Naive thymus-derived CD8-positive, alpha-beta T cell (primary cell): Measurements from ENCODE around the gene MADCAM1. TPM values are rescaled to one million over a fixed set of nuclear protein-coding genes. Genes with fewer than 3 reads are reported as not detected.
"Not testable (repeated sequence)": the region's sequence is repeated elsewhere in the genome, so short reads cannot be mapped to it uniquely, and the experiment has no call there.

Experiments used
- ATAC-seq, 2 donors: fragments of 150-1000 bp; cut with Tn5 transposase in 1 of 2; sonication (Bioruptor Pico), chemical (Tn5 transposase) in 1 of 2; 1 replicate in 1 of 2; 2 replicates in 1 of 2; pipeline ENCODE4 v1.10.0; 2021; ENCODE audit warnings: mild to moderate bottlenecking in 2 of 2, moderate library complexity in 2 of 2
- POLR2A ChIA-PET: fragments of 350-600 bp; sonication (Branson Sonifier 250); formaldehyde crosslinking; loops from one replicate; lab custom pipeline; 2021; ENCODE audit warnings: antibody characterized with exemption; lab: Charles Lee
- DNase-seq, 10 donors: peaks; one replicate each; pipeline versions ENCODE4 v3.0.0 to v3.0.0-alpha.2; 2020 to 2022
- H3K27ac Mint-ChIP-seq, 10 donors: one replicate each; pipeline ENCODE4 v1.8.0; 2020 to 2022; ENCODE audit warnings: mild to moderate bottlenecking in 10 of 10, mixed read lengths in 10 of 10, moderate library complexity in 4 of 10, inconsistent platforms in 1 of 10
- H3K27me3 Mint-ChIP-seq, 5 donors: one replicate each; pipeline ENCODE4 v1.8.0; 2021 to 2022; ENCODE audit warnings: mixed read lengths in 5 of 5
- H3K36me3 Mint-ChIP-seq, 3 donors: one replicate each; pipeline ENCODE4 v1.8.0; 2020 to 2022; ENCODE audit warnings: mixed read lengths in 3 of 3, mild to moderate bottlenecking in 2 of 3, inconsistent platforms in 1 of 3
- H3K4me1 Mint-ChIP-seq, 4 donors: one replicate each; pipeline ENCODE4 v1.8.0; 2021 to 2022; ENCODE audit warnings: mixed read lengths in 4 of 4
- H3K4me3 Mint-ChIP-seq, 10 donors: one replicate each; pipeline ENCODE4 v1.8.0; 2020 to 2022; ENCODE audit warnings: mild to moderate bottlenecking in 10 of 10, mixed read lengths in 10 of 10, moderate library complexity in 6 of 10, inconsistent platforms in 1 of 10
- H3K9me3 Mint-ChIP-seq, 9 donors: one replicate each; pipeline ENCODE4 v1.8.0; 2020 to 2022; ENCODE audit warnings: mixed read lengths in 9 of 9, mild to moderate bottlenecking in 3 of 9, inconsistent platforms in 1 of 9, moderate library complexity in 1 of 9
- polyA plus RNA-seq, 3 donors: library from polyadenylated mRNA; unstranded; fragments of 300-500 nt; fragmentation: Illumina TruSeq; gene quantifications; one replicate each; pipeline ENCODE4 v1.2.3, GENCODE V29; 2021
- total RNA-seq, 8 experiments: library from RNA in 2 of 8; stranded (reverse) in 2 of 8; gene quantifications; one replicate each; pipeline ENCODE4 v1.2.3 and lab custom pipeline; 2021 to 2026

The MADCAM1 gene
- total and polyA plus RNA-seq, 5 experiments from 2014 or later: 0.17 to 1.2 (median 0.33) TPM

DNA sequence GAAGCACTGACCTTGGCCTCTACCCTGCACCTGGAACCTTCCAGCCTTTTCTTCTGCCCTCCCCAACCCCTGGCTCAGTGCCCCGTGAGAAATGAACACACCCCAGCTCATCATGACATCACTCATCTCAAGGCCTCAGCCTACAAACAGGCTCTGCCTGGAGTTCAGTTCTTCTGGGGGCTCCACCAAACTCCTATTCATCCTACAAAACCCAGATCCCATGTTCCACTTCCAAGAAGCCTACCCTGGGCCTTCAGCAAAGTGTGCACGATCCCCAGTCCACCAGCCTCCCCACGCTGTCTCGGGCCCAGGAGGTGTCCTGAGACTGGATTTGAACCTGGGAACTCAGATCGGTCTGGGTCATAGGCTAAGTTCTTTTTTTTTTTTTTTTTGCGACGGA is 26.5 kb upstream of the MADCAM1 start:
- ATAC-seq (no peak), DNase-seq (no peak)
- no peaks in the 10 kb centered on the region for H3K4me1 Mint-ChIP-seq
- no peaks in the 10 kb centered on the region for H3K36me3 Mint-ChIP-seq
- H3K27me3 Mint-ChIP-seq: peaks cover 0 to 8% (median 3%) of the 10 kb centered on the region in 5 donors
- no peak overlapping the region for H3K4me3 Mint-ChIP-seq
- H3K27ac Mint-ChIP-seq: peak overlapping the region in 1 of 10 donors; percentile 82
- POLR2A ChIA-PET: no interaction called here
- H3K9me3 Mint-ChIP-seq: peaks cover 0 to 4% (median 0%) of the 10 kb centered on the region in 9 donors

DNA sequence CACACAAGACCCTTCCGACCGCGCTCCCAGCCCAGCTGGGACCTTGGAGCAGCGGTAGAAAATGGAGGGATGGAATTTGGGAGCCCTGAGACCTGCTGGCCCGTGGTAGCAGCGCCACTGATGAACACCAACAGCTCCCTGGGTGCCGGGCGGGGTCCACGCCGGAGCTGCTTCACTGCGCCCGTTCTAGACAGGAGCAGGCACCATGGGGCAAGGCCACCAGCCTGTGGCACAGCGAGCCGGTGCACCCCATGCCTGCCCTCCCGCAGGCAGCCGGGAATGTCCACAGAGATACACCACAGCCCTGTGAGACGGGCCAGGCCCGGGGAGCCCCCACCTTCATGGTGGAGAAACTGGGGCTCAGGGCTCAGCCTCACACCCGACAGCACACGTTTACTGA is 25.6 kb upstream of the MADCAM1 start:
- ATAC-seq: no peak

DNA sequence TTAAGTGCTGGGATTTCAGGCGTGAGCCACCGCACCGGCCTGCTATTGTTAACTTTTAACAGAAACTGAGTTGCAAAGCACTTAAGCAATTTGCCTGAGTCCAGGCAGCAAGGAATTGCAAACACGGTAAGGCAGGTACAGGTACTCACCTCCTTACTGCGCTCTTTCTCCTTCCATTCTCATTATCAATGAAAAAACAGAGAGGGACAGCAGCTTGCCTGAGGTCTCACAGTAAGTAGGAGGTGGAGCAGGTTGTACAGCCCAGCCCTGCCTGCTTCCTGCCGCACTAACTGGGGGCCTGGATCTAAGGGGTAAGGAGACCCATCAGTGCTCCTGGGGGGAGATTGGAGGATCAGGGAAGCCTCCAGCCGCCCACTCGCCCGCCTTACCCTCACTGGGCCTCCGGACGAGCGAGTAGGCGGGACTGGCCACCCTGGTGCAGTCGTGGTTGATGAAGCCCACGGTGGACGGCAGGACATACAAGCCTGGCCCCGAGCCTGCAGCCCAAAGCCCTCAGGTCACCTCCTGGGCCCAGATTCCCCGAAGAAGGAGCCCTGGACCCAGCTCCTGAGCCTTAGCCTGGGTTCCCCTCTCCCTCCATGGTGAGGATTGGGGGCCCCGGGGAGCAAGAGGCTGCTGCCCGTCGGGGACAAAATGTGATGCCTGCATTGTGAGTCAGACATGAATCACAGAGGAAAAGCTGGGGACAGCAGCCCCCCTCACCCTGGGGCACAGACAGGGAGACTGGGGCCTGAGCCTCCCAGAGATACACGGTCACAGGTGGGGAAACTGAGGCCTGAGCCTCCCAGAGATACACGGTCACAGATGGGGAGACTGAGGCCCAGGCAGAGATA is 24.1 kb upstream of the MADCAM1 start:
- no peaks in the 10 kb centered on the region for H3K4me1 Mint-ChIP-seq
- no peak for ATAC-seq
- H3K9me3 Mint-ChIP-seq: no peaks in the 10 kb centered on the region
- POLR2A ChIA-PET: no interaction called here
- H3K27me3 Mint-ChIP-seq: peaks cover 0 to 18% (median 6%) of the 10 kb centered on the region in 5 donors
- no peak overlapping the region for H3K4me3 Mint-ChIP-seq
- DNase-seq: no peak
- no peaks in the 10 kb centered on the region for H3K36me3 Mint-ChIP-seq
- H3K27ac Mint-ChIP-seq: peak overlapping the region in 1 of 10 donors; percentile 43

More for the DNA sequence above, 25.6 kb upstream of the MADCAM1 start:
- no peaks in the 10 kb centered on the region for H3K4me1 Mint-ChIP-seq
- peaks cover 0 to 17% (median 6%) of the 10 kb centered on the region in 5 donors for H3K27me3 Mint-ChIP-seq
- no peak overlapping the region for H3K27ac Mint-ChIP-seq
- no peaks in the 10 kb centered on the region for H3K36me3 Mint-ChIP-seq
- DNase-seq: no peak
- no peaks in the 10 kb centered on the region for H3K9me3 Mint-ChIP-seq
- no peak overlapping the region for H3K4me3 Mint-ChIP-seq
- POLR2A ChIA-PET: no interaction called here

DNA sequence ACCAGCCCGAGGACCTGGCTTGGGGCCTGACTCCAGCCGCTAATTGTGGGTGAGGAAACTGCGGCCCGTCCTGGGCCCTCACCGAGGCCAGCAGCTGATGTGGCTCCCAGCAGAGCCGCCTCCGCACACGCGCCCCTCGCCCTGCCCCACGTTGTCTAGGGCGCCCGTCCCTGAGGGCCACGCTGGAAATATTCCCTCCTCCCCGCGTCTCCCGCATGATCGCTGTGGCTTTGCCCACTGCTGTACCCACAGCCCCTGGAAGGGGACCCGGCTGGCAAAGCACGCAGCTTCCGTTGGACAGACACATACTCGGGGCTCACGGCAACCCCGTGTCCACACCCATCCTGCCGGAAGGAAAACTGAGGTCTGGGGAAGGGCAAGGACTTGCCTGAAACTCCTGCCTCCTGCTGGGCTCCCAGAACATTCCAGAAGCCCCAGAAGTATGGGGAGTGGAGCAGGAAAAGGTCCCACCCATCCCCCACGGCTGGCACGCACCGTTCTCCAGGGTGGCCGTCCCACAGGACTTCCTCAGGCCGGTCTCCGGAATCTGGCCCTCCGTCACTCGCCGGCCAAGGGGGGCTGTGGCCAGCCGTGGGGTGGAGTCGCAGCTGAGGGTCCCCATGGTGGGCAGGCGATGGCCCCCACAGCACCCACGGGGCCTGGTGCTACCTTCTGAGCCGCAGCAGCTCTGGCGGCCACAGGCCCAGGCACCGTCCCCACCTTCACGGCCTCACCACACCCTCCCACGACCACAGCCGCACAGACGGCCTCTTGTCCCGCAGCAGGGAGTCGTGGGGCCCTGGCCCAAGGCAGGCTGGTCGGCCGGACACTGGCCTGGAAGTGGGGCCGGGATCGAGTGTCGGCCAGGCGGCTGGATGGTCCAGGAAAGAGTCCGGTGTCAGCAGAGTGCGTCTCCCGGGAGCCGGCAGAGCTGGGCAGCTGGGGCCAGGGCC is 21.9 kb upstream of the MADCAM1 start:
- Mint-ChIP-seq H3K27ac (no peak overlapping the region), H3K9me3 (peaks cover 0 to under 1% (median 0%) of the 10 kb centered on the region in 9 donors), H3K4me3 (no peak overlapping the region), H3K27me3 (peaks cover 0 to 18% (median 6%) of the 10 kb centered on the region in 5 donors), H3K36me3 (no peaks in the 10 kb centered on the region), H3K4me1 (no peaks in the 10 kb centered on the region)
- DNase-seq (no peak), ATAC-seq (no peak)
- POLR2A ChIA-PET: no interaction called here

DNA sequence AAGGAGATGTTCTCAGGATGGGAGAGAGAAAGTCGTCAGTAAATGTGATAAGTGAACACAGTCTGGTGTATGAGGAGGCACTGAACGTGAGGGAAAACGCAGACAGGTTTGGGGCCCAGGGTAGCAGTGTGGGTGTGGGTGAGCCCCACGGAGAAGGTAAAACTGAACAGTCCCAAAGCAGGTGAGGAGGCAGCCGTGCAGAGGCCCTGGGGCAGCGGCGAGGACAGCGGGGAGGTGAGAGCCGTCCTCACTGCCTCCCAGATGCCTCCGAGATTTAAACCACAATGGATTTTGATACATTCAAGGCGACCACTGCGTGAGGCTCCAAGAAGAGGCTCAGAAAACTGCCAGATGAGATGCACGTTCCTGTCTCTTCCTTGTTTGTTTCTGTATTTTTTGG is 20.9 kb upstream of the MADCAM1 start:
- Mint-ChIP-seq H3K27ac (peak overlapping the region in 1 of 10 donors; percentile 10), H3K27me3 (peaks cover 0 to 18% (median 6%) of the 10 kb centered on the region in 5 donors), H3K36me3 (no peaks in the 10 kb centered on the region), H3K9me3 (peaks cover 0 to 8% (median 4%) of the 10 kb centered on the region in 9 donors), H3K4me1 (peaks cover 5 to 9% (median 6%) of the 10 kb centered on the region in 4 donors), H3K4me3 (no peak overlapping the region)
- ATAC-seq (no peak), DNase-seq (no peak)
- POLR2A ChIA-PET: interaction anchor here (0.6 kb wide), 1 partner anchor 55 kb away, joined by 3 read pairs; no protein-coding TSS in a partner anchor

DNA sequence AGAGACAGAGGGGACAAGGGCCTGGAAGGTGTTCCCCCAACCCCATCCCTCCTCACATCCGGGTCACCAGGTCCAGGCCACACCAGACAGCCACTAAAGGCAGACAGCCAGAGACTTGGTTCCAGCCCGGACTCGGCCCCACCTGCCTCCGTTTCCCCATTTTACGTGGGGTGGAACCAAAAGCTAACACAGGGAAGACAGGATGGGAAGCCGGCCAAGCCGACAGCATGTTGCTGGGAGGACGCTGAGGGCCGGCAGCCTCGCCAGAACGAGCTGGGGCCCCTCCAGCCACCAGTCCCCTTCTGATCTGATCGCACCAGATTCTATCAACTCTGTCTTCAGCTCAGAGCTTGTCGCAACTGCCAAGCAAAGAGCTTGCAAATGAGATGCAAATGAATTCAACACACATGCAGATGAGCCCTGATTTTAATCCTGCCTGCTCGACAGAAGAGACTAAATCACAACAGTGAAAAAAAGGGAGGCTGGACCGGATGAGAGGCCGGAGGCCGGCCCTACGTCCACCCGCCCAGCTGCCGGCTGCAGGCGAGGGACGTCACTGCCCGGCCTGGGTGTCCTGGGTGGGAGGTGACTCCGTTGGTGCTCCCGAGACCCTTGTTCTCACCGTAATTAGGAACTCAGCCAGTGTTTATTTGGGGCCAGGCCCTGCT is 17.9 kb upstream of the MADCAM1 start:
- no peak for ATAC-seq
- Mint-ChIP-seq H3K4me1 (peaks cover 7 to 19% (median 13%) of the 10 kb centered on the region in 4 donors), H3K27ac (no peak overlapping the region)

DNA sequence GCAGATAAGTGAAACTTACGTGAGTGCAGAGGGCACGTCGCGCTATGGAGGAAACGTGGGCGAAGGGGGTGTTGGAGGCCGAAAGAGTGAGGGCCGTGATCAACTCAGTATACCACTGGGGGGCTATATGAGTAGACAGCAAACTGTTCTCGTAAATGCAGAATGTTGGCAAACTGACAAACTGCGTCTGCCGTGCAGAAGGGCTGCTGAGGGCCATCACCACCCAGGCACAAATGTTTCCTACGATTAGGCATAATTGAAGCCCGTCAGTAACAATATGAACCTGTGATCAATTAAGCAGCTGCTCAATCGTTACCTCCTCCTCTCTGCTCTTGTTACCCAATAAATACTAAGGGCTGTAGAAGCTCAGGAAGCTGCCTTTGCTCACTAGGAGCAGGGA is 17.3 kb upstream of the MADCAM1 start:
- ATAC-seq (no peak), DNase-seq (no peak)
- POLR2A ChIA-PET: interaction anchor here (0.7 to 1.2 kb wide), 3 partner anchors 10 to 28 kb away, joined by 3 read pairs; no protein-coding TSS in a partner anchor
- peaks cover 5 to 17% (median 8%) of the 10 kb centered on the region in 5 donors for H3K27me3 Mint-ChIP-seq
- no peaks in the 10 kb centered on the region for H3K36me3 Mint-ChIP-seq
- H3K4me1 Mint-ChIP-seq: peaks cover 7 to 19% (median 13%) of the 10 kb centered on the region in 4 donors
- no peak overlapping the region for H3K4me3 Mint-ChIP-seq
- H3K9me3 Mint-ChIP-seq: peaks cover 0 to 19% (median 5%) of the 10 kb centered on the region in 9 donors
- no peak overlapping the region for H3K27ac Mint-ChIP-seq

More for the DNA sequence above, 17.9 kb upstream of the MADCAM1 start:
- peaks cover 0 to 19% (median 5%) of the 10 kb centered on the region in 9 donors for H3K9me3 Mint-ChIP-seq
- no peaks in the 10 kb centered on the region for H3K36me3 Mint-ChIP-seq
- H3K27me3 Mint-ChIP-seq: peaks cover 3 to 14% (median 5%) of the 10 kb centered on the region in 5 donors
- DNase-seq: no peak
- H3K4me3 Mint-ChIP-seq: no peak overlapping the region
- POLR2A ChIA-PET: interaction anchor here (0.8 to 1.2 kb wide), 2 partner anchors 10 to 28 kb away, joined by 3 read pairs; no protein-coding TSS in a partner anchor

DNA sequence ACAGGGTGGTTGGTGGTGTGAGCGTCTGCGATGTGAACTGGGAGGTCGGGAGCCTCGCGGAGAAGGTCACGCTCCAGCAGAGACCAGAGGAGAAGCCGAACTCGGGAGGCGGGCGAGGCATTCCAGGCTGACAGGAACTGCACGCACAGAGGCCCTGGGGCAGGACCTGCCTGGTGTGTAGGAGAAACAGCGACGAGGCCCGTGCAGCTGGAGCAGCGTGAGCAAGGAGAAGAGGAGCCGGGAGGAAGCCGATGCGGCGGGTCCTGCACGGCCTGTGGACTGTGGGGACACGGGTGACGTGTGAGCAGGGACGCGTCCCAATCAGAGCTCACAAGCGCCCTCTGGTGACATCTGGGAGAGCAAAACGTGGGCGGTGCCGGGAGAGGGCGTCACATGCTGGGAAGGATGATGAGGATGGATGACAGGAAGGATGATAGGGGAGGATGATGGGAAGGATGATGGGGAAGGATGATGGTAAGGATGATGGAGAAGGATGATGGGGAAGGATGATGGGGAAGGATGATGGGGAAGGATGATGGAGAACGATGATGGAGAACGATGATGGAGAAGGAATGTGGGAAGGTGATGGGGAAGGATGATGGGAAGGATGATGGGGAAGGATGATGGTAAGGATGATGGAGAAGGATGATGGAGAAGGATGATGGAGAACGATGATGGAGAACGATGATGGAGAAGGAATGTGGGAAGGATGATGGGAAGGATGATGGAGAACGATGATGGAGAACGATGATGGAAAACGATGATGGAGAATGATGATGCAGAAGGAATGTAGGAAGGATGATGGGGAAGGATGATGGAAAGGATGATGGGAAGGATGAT is 16.1 kb upstream of the MADCAM1 start:
- no peaks in the 10 kb centered on the region for H3K36me3 Mint-ChIP-seq
- peaks cover 7 to 19% (median 13%) of the 10 kb centered on the region in 4 donors for H3K4me1 Mint-ChIP-seq
- peaks cover 0 to 19% (median 5%) of the 10 kb centered on the region in 9 donors for H3K9me3 Mint-ChIP-seq
- POLR2A ChIA-PET: no interaction called here
- DNase-seq (peak in 9 of 10 donors; percentile 32 to 73 (median 47)), ATAC-seq (peak; percentile 70 to 81)
- H3K4me3 Mint-ChIP-seq: peak overlapping the region in 9 of 10 donors; percentile 41 to 77 (median 68)
- peaks cover 5 to 24% (median 6%) of the 10 kb centered on the region in 5 donors for H3K27me3 Mint-ChIP-seq
- peak overlapping the region; percentile 50 to 96 (median 66) for H3K27ac Mint-ChIP-seq

DNA sequence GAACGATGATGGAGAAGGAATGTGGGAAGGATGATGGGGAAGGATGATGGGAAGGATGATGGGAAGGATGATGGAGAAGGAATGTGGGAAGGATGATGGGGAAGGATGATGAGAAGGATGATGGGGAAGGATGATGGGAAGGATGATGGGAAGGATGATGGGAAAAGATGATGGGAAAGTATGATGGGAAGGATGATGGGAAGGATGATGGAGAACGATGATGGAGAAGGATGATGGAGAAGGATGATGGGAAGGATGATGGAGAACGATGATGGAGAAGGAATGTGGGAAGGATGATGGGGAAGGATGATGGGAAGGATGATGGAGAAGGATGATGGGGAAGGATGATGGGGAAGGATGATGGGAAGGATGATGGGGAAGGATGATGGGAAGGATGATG is 15.2 kb upstream of the MADCAM1 start:
- POLR2A ChIA-PET: interaction anchor here (0.6 kb wide), 1 partner anchor 17 kb away, joined by 4 read pairs; no protein-coding TSS in a partner anchor
- DNase-seq, ATAC-seq, H3K36me3 Mint-ChIP-seq: not testable (repeated sequence)
- H3K4me3 Mint-ChIP-seq: peak overlapping the region in 3 of 10 donors; percentile 36 to 74 (median 67)
- H3K27ac Mint-ChIP-seq: peak overlapping the region in 4 of 10 donors; percentile 34 to 96 (median 76)
- H3K27me3 Mint-ChIP-seq: peaks cover 3 to 28% (median 5%) of the 10 kb centered on the region in 5 donors
- peaks cover 7 to 19% (median 13%) of the 10 kb centered on the region in 4 donors for H3K4me1 Mint-ChIP-seq
- peaks cover 0 to 19% (median 5%) of the 10 kb centered on the region in 9 donors for H3K9me3 Mint-ChIP-seq

DNA sequence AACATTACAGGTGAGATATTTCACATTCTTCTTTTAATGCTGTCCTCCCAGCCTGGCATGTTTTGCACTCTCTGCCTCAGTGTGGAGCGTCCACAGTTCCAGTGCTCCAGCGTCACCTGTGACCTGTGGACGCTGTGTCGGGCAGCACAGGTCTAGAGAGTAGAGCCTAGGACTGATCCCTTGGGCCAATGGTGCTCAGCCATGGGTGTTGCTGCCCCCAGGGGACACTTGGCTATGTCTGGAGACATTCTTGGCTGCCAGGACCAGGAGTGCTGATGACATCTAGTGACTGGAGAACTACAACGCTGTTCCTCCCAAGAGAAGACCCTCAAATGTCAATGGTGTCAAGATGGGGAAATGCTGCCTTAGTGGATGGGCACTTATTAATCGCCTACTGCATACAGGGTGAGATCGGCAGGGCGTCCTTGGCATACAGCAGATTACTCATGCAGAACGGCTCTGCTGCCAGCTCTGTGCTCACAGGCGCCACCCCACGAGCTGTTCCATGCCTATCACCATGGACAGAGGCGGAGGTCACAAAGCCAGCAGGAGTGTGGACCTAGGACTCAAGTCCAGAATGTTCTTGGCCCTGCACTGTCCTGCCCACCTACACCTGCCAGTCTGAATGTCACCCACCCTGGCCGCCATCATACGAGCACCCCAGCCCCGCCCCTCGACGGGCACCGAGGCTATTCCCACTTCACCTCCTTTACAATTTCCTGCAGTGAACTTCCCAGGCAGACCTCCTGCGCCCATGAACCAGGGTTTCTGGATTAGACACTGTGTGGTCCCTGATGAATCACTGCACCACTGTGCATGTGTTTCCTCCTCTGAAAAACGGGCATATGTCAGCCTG is 13.9 kb upstream of the MADCAM1 start:
- H3K36me3 Mint-ChIP-seq: no peaks in the 10 kb centered on the region
- peak overlapping the region in 1 of 10 donors; percentile 32 for H3K4me3 Mint-ChIP-seq
- peaks cover 7 to 19% (median 13%) of the 10 kb centered on the region in 4 donors for H3K4me1 Mint-ChIP-seq
- peaks cover 3 to 30% (median 7%) of the 10 kb centered on the region in 5 donors for H3K27me3 Mint-ChIP-seq
- POLR2A ChIA-PET: no interaction called here
- H3K27ac Mint-ChIP-seq: peak overlapping the region in 2 of 10 donors; percentile 8 to 19
- peaks cover 0 to 19% (median 5%) of the 10 kb centered on the region in 9 donors for H3K9me3 Mint-ChIP-seq
- no peak for DNase-seq
- no peak for ATAC-seq
